Measurements from ENCODE around the gene TRPM8.

Gene TRPM8

GRCh38 chr2:234047361-234047760, 130.2 kb downstream of the TRPM8 start:
- no peak for DNase-seq (ENCODE audit: low spot score)

DNA sequence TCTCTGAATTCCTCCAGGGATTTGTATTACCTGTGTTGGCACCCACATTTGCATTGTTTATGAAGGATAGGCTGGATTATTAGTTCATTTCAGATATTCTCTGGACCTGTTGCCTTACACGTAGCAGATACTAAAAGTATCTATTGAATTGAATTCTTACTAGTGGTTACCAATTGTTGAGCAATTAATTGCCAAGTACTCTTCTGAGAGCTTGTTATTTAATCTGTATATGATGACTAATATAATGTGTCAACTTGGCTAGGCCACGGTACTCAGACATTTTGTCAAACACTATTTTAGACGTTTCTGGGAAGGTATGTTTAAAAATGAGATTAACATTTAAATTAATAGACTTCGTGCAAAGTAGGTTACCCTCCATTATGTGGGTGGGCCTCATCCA, 130.9 kb downstream of the TRPM8 start:
- DNase-seq (ENCODE audit: low spot score), result no peak

DNA sequence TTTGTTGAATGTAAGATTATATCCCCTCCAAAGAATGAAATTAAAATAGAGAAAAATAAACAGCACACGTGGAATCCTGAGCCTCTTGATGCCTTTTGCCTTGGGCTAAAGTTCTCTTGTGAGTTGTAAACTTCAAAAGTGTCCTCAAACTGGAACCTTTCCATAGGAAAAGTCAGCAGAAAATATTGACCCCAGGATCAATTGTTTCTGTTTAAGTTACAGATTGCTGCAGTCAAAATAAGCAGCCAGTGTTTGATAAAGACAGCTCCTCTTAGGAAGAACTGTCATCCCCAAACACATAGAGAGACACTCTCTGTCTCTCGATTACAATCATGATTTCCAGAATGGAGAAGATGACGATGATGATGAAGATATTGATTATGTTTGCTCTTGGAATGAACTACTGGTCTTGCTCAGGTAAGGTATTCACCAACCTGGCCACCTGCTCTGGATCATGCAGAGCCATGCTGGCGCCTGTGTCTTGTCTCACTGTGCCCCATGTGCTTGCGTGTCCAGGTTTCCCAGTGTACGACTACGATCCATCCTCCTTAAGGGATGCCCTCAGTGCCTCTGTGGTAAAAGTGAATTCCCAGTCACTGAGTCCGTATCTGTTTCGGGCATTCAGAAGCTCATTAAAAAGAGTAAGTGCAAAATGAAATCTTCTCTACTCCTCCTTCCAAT, 133.4 kb downstream of the TRPM8 start, which contains the start of gene SPP2:
Gene SPP2, plus strand, starts transcription at position 248 of the 681 bp plus-strand sequence. Its CDS starts 85 bp downstream, at position 333.
- DNase-seq (ENCODE audit: low spot score), result no peak

GRCh38 chr2:234051374-234052070, 134.3 kb downstream of the TRPM8 start:
- DNase-seq (ENCODE audit: low spot score), result no peak

DNA sequence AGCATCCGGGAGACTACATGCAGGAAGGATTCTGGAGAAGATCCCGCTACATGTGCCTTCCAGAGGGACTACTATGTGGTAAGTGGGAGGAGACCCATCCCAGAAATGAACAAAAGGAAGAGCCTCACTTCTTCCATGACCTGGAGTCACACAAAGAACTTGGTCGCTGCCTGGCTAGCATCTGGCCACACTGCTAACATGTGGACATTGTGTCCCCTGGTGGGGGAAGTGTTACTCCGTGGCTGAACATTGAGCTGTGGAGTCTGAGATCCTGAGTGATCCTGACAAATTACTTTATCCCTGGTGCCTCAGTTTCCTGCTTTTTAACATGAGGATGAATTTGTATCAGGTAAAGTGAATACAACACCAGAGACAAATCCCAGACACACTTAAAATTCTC, 141.7 kb downstream of the TRPM8 start:
- DNase-seq (ENCODE audit: low spot score), result no peak

GRCh38 chr2:234060236-234060635, 143.1 kb downstream of the TRPM8 start:
- DNase-seq (ENCODE audit: low spot score), result no peak

DNA sequence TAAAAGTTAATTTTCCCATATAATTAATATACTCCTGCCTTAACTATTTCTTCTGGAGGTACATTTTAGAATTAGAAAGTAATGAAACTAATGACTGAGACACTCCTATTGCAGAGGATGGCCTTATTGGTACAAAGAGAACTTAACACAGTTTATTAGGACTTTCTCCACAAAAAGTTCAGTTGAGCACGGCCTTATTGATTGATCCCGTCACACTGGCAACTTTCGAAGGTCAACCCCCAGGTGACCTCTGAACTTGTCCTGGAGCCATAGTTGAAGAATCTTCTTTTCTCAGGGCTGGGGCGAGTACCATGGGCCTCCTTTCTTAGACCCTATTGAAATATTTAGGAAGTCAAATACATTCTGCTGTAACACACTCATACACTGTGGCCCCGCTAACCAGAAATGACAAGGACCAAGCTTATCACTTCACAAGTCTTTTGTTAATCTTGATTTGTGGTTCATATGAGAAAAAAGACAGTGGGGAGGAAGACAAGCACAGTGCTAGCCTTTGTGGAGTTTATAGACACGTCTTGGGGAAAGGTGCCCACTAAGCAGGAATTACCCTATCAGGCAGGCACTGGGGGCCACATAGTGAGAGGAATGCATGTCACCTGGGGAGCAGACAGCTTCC, 144.6 kb downstream of the TRPM8 start:
- no peak for DNase-seq (ENCODE audit: low spot score)

- DNase-seq (ENCODE audit: low spot score), result no peak
These were observed 149.4 kb downstream of the TRPM8 start for GRCh38 chr2:234066587-234066986.

Data from iPS-NIHi11 (cell line).